Measurements from ENCODE around the gene ZNF268. TPM values are rescaled to one million over a fixed set of nuclear protein-coding genes. Genes with fewer than 3 reads are reported as not detected.

Gene ZNF268
- total RNA-seq, 2 experiments from 2014 or later = 18.6 to 19.9 TPM

DNA sequence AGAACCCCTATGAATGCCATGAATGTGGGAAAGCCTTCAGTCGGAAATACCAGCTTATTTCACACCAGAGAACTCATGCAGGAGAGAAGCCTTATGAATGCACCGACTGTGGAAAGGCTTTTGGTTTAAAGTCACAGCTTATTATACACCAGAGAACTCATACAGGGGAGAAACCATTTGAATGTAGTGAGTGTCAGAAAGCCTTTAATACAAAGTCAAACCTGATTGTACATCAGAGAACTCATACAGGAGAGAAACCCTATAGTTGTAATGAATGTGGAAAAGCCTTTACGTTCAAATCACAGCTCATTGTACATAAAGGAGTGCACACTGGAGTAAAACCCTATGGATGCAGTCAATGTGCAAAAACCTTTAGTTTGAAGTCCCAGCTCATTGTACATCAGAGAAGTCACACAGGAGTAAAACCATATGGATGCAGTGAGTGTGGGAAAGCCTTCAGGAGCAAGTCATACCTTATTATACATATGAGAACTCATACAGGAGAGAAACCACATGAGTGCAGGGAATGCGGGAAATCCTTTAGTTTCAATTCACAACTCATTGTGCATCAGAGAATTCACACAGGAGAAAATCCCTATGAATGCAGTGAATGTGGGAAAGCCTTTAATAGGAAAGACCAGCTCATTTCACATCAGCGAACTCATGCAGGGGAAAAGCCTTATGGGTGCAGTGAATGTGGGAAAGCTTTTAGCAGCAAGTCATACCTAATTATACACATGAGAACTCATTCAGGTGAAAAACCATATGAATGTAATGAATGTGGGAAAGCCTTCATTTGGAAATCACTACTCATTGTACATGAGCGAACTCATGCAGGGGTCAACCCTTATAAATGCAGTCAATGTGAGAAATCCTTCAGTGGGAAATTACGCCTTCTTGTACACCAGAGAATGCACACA lies 22.3 kb downstream of the ZNF268 start:
- Mint-ChIP-seq H3K4me3 (no peak overlapping the region), H3K36me3 (peaks cover 61% of the 10 kb centered on the region), H3K27me3 (no peaks in the 10 kb centered on the region), H3K27ac (peak overlapping the region; percentile 43), H3K9me3 (ENCODE audit: low read depth) (peaks cover 58% of the 10 kb centered on the region), H3K4me1 (no peaks in the 10 kb centered on the region)
- ATAC-seq = no peak
- DNase-seq = no peak
- CTCF ChIA-PET = interaction anchor here (0.7 to 2.0 kb wide), 2 partner anchors 23 to 166 kb away, joined by 3 to 5 read pairs; partner anchors contain the start of gene ZNF268

DNA sequence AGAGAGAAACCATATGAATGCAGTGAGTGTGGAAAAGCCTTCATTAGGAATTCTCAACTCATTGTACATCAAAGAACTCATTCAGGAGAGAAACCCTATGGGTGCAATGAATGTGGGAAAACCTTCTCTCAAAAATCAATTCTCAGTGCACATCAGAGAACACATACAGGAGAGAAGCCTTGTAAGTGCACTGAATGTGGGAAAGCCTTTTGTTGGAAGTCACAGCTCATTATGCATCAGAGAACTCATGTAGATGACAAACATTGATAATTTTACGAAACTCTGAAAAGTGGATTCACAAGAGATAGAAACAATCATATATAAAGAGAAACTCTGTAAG lies 22.9 kb downstream of the ZNF268 start:
- no peaks in the 10 kb centered on the region for H3K4me1 Mint-ChIP-seq
- ATAC-seq (no peak), DNase-seq (no peak)
- H3K27me3 Mint-ChIP-seq = no peaks in the 10 kb centered on the region
- H3K9me3 Mint-ChIP-seq (ENCODE audit: low read depth) = peaks cover 59% of the 10 kb centered on the region
- H3K27ac Mint-ChIP-seq = no peak overlapping the region
- H3K36me3 Mint-ChIP-seq = peaks cover 60% of the 10 kb centered on the region
- CTCF ChIA-PET = interaction anchor here (2.0 kb wide), 1 partner anchor 23 kb away, joined by 5 read pairs; the partner anchor contains the start of gene ZNF268
- no peak overlapping the region for H3K4me3 Mint-ChIP-seq

DNA sequence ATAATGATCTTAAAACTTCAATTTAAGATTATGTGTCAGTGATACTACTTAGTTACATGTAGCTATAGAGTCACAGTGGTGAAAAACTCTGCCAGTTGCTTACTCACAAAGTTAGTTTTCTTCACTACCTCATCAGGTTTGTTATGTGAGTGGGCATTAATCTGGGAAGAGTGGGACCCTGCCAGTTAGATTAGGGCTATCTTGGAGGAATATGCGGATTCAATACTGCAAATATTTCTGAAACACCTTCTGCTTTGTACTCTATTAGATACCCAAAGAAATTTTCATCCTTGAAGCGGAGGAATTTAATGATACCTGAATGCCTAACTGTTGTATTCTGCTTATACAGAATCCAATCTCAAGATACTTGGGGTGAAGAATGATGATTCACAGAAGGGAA lies 25.1 kb downstream of the ZNF268 start:
- Mint-ChIP-seq H3K27me3 (no peaks in the 10 kb centered on the region), H3K4me3 (no peak overlapping the region), H3K36me3 (peaks cover 44% of the 10 kb centered on the region), H3K9me3 (ENCODE audit: low read depth) (peaks cover 55% of the 10 kb centered on the region), H3K4me1 (no peaks in the 10 kb centered on the region), H3K27ac (no peak overlapping the region)
- DNase-seq (no peak), ATAC-seq (no peak)
- CTCF ChIA-PET = no interaction called here

DNA sequence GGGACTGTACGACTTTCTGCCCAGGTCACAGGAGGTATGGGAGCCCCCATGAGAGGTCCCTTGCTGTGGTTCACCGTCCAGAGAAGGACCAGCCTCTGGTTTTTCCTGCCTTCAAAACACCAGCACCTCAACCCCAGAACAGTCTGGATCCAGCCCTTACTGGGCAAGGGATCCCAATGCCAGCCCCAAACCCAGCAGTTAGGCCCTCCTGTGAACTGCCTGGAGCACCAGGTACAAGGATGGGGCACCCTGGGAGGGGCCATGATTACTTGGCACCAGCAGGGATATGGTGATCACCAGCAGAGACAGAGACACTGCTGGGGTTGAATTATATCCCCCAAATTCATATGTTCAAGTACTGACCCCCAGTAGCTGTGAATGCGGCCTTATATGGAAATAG lies 34.4 kb downstream of the ZNF268 start:
- no peaks in the 10 kb centered on the region for H3K36me3 Mint-ChIP-seq
- H3K9me3 Mint-ChIP-seq (ENCODE audit: low read depth) = peaks cover 31% of the 10 kb centered on the region
- no peak for DNase-seq
- H3K27ac Mint-ChIP-seq = no peak overlapping the region
- H3K4me1 Mint-ChIP-seq = no peaks in the 10 kb centered on the region
- CTCF ChIA-PET = no interaction called here
- no peaks in the 10 kb centered on the region for H3K27me3 Mint-ChIP-seq
- ATAC-seq = no peak
- no peak overlapping the region for H3K4me3 Mint-ChIP-seq

DNA sequence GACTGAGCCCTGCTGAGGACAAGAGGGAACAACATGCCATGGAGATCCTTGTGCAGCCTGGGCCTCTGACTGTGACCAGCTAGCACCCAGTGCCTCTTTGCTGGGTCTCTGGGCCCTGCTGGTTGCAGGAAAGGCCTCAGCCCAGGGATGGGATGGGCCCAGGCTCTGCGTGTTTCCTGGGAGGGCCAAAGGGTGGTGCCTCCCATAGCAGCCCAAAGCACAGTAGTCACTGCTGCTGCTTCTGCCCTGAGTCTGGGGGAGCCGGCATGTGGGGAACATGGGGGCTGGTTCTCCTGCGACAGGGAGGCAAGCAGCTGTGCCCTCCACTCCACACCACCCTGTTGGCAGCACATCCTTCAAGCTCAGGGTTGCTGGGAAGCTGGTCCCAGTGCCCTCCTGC lies 35.9 kb downstream of the ZNF268 start:
- ATAC-seq (no peak), DNase-seq (no peak)
- CTCF ChIA-PET = no interaction called here
- Mint-ChIP-seq H3K4me1 (no peaks in the 10 kb centered on the region), H3K27ac (no peak overlapping the region), H3K9me3 (ENCODE audit: low read depth) (peaks cover 31% of the 10 kb centered on the region), H3K4me3 (no peak overlapping the region), H3K27me3 (no peaks in the 10 kb centered on the region), H3K36me3 (no peaks in the 10 kb centered on the region)

DNA sequence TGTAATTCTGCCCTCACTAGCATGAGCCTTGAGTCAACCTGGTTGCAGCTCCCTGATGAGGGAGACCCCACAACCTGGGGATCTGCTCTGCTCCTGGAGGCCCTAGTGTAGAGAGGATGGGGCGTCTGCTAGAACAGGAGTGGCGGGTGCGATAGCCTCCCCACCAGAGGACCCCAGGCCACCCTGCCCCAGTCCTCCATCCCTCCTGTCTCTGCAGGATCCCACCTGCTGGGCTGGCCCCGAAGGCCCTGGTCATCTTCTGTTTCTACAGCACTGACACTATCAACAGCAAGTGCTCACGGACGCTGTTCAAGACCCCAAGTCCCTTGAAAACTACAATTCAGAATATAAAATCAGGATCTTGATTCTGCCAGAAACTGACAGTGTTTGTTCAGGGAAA lies 39.2 kb downstream of the ZNF268 start:
- H3K4me3 Mint-ChIP-seq = no peak overlapping the region
- H3K4me1 Mint-ChIP-seq = no peaks in the 10 kb centered on the region
- H3K27me3 Mint-ChIP-seq = no peaks in the 10 kb centered on the region
- no peak for ATAC-seq
- peaks cover 30% of the 10 kb centered on the region for H3K9me3 Mint-ChIP-seq (ENCODE audit: low read depth)
- peaks cover 3% of the 10 kb centered on the region for H3K36me3 Mint-ChIP-seq
- CTCF ChIA-PET = no interaction called here
- H3K27ac Mint-ChIP-seq = no peak overlapping the region
- no peak for DNase-seq

DNA sequence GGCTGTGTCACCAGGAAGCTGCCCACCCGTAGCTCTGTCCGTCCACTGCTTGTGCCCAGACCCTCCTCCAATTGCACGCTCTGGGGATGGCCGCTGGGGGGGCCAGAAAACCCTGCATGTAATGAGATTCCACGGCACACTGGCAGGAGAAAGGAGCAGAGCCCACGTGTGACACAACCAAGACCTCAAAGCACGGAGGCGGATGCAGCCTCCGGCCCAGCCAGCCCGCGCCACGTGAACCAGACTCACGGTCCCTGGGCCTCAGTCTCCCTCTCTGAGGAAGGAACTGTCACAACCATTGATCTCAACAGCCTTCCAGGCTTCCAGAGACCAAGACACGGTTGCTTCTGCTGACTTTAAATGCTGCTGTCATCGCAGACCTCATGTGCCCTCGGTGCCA lies 39.9 kb downstream of the ZNF268 start:
- Mint-ChIP-seq H3K36me3 (peaks cover 3% of the 10 kb centered on the region), H3K4me3 (no peak overlapping the region), H3K4me1 (no peaks in the 10 kb centered on the region), H3K9me3 (ENCODE audit: low read depth) (peaks cover 30% of the 10 kb centered on the region), H3K27me3 (no peaks in the 10 kb centered on the region), H3K27ac (no peak overlapping the region)
- ATAC-seq = no peak
- no peak for DNase-seq
- CTCF ChIA-PET = no interaction called here

DNA sequence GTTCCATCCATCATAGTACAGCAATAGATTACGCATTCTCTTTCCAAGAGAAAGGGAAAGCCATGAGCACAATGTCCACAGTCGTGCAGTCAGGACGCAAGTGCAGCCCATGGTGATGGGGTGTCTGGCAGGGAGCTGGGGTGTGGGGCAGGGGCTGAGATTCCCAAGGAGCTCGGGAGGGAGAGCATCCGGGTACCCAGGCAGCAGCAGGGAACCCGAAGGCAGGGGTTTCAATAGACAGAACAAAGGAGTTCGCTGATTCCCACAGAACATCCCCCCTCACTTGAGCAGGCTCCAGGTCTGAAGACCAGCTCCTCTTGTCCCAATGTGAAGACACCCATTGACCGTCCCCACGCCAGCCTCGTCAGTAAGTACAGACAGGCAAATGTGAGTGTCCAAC lies 40.9 kb downstream of the ZNF268 start:
- H3K4me3 Mint-ChIP-seq = no peak overlapping the region
- CTCF ChIA-PET = no interaction called here
- ATAC-seq = no peak
- no peaks in the 10 kb centered on the region for H3K27me3 Mint-ChIP-seq
- H3K27ac Mint-ChIP-seq = no peak overlapping the region
- H3K4me1 Mint-ChIP-seq = no peaks in the 10 kb centered on the region
- peaks cover 30% of the 10 kb centered on the region for H3K9me3 Mint-ChIP-seq (ENCODE audit: low read depth)
- H3K36me3 Mint-ChIP-seq = peaks cover 3% of the 10 kb centered on the region
- no peak for DNase-seq

DNA sequence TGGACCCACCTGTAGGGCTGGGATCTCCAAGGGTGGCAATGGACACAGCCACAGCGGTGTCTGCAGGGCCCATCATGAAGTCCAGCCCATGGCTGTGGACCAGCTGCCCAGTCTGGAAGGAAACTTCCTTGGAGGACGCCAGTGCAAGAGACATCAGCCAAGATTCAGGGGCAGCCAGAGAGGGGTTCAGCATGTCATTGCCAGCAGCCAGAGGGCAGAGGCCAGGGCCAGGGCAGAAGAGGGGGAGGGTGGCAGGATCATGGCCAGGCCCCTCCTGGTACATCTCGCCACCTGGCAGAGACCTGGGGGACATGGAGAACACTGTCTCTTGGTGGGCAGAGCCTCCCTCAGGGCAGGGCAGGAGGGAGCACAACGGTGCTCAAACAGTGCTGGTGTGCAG lies 44.2 kb downstream of the ZNF268 start:
- H3K36me3 Mint-ChIP-seq = peaks cover 4% of the 10 kb centered on the region
- CTCF ChIA-PET = no interaction called here
- H3K27me3 Mint-ChIP-seq = no peaks in the 10 kb centered on the region
- no peak overlapping the region for H3K4me3 Mint-ChIP-seq
- DNase-seq (no peak), ATAC-seq (no peak)
- peaks cover 33% of the 10 kb centered on the region for H3K9me3 Mint-ChIP-seq (ENCODE audit: low read depth)
- H3K27ac Mint-ChIP-seq = no peak overlapping the region
- H3K4me1 Mint-ChIP-seq = no peaks in the 10 kb centered on the region

DNA sequence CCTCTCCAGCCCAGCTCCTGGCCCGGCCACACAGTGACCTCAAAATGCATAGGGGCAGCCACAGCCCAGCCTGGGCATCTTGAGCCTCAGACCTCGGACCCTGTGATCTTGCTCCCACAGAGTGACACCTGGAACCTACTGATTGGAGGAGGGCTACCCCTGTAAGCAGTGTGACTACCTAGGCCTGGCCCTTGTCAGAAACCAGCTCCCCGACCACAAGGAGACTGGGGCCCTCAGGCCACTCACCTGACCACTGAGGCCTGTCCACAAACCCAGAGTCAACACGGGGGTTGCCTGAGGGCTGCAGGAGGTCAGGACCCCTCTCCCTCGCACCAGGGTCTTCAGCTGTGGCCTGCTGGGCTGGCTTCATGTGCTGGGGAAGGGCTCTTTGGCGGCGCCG lies 45.4 kb downstream of the ZNF268 start:
- DNase-seq (no peak), ATAC-seq (no peak)
- Mint-ChIP-seq H3K9me3 (ENCODE audit: low read depth) (peaks cover 39% of the 10 kb centered on the region), H3K4me3 (no peak overlapping the region), H3K36me3 (peaks cover 4% of the 10 kb centered on the region), H3K27ac (no peak overlapping the region), H3K27me3 (no peaks in the 10 kb centered on the region), H3K4me1 (no peaks in the 10 kb centered on the region)
- CTCF ChIA-PET = no interaction called here

DNA sequence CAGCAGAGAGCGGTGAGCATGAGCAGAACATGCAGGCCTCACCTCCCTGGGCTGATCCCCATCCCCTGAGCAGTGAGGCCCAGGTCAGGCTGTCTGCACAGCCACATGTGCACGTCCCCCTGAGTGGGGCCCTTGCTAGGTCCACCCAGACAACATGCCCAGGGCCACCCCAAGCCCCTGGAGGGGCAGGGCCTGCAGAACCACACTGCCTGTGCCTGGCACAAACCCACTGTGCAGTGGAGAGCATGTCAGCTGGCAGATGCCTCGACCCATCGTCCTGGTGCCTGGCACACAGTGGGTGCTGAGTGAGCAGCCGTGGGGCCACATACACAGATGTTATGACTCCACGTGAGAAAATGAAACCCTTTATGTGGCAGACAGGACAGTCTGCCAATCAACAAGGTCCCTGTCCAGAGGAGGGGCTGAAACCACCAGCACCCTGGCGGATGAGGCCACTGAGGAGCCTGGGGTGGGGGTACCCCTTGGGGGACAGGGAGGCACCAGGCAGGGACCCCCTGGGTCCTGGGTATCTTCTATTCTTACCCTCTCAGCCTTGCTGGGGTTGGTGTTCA lies 46.1 kb downstream of the ZNF268 start:
- DNase-seq (no peak), ATAC-seq (no peak)
- no peak overlapping the region for H3K4me3 Mint-ChIP-seq
- H3K4me1 Mint-ChIP-seq = no peaks in the 10 kb centered on the region
- H3K27me3 Mint-ChIP-seq = no peaks in the 10 kb centered on the region
- peaks cover 4% of the 10 kb centered on the region for H3K36me3 Mint-ChIP-seq
- CTCF ChIA-PET = no interaction called here
- H3K9me3 Mint-ChIP-seq (ENCODE audit: low read depth) = peaks cover 34% of the 10 kb centered on the region
- H3K27ac Mint-ChIP-seq = no peak overlapping the region

DNA sequence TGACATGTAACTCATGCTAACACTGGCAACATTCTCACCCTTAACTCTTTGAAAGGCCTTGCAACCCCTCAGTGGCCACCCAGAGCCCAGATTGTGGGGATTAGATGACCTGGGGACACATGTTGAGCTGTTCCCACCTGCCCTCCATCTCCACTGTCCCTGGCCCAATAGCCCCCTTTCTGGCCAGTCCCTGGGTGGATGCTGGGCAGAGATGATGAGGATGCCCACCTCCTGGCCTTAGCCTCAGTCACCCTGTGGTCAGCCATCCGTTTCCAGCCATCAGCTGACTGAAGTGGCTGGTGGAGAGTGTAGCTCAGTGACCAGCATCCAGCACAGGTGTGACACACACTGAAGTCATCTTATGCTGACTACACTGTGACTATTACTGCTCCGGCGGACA lies 49.7 kb downstream of the ZNF268 start:
- ATAC-seq (no peak), DNase-seq (no peak)
- Mint-ChIP-seq H3K27ac (no peak overlapping the region), H3K4me3 (no peak overlapping the region), H3K9me3 (ENCODE audit: low read depth) (peaks cover 36% of the 10 kb centered on the region), H3K4me1 (no peaks in the 10 kb centered on the region), H3K27me3 (no peaks in the 10 kb centered on the region), H3K36me3 (peaks cover 3% of the 10 kb centered on the region)
- CTCF ChIA-PET = no interaction called here

DNA sequence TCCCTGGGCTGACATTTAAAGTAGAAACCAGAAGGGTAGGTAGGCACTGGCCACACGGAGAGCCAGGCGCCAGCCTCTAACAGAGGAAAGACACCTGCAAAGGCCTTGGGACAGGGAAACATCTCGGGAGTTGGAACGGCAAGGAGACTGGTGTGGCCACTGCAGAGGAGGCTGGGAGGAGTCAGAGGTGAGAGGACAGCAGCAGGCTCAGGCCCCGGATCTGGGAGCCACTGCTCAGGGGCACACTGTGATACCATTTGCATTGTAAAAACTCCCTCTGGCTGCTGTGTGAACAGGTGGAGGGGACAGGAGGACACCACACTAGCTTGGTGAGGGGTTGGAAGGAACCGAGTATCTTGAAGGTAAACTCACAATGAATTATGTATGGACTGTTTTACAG lies 51.7 kb downstream of the ZNF268 start:
- no peak for DNase-seq
- Mint-ChIP-seq H3K9me3 (ENCODE audit: low read depth) (peaks cover 44% of the 10 kb centered on the region), H3K36me3 (peaks cover 7% of the 10 kb centered on the region), H3K27ac (no peak overlapping the region), H3K27me3 (no peaks in the 10 kb centered on the region), H3K4me1 (no peaks in the 10 kb centered on the region), H3K4me3 (no peak overlapping the region)
- CTCF ChIA-PET = no interaction called here
- ATAC-seq = no peak

DNA sequence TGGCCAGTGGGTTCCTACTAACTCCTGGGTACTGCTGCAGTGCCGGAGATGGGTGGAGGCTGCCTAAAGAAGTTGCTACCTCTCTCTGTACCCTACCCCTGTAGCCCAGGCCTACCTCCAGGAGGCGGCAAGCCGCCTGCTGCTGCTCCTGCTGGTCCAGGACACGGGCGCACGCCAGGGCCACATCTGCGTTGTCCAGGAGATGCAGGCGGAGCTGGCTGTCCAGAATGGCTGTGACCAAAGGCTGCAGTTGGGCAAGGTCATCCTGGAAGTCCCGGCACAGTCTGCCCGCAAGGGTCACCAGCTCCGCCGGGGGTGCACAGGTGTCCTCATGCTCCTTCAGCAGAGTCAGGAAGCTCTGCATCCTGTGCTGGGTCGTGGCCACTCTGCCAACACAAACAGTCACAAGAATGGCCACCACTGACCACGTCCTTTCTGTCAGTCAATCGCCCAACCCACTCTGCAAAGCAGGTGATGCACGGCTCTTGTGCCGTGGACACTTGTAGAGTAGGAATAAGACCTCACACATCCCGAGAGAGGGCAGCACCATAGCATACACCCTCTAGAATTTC lies 52.8 kb downstream of the ZNF268 start:
- DNase-seq (no peak), ATAC-seq (no peak)
- Mint-ChIP-seq H3K4me1 (no peaks in the 10 kb centered on the region), H3K27me3 (no peaks in the 10 kb centered on the region), H3K4me3 (no peak overlapping the region), H3K9me3 (ENCODE audit: low read depth) (peaks cover 37% of the 10 kb centered on the region), H3K27ac (no peak overlapping the region), H3K36me3 (peaks cover 5% of the 10 kb centered on the region)
- CTCF ChIA-PET = no interaction called here
